MCF 10A (cell line): ENCODE measurements around the gene CSNK1A1. TPM values are rescaled to one million over a fixed set of nuclear protein-coding genes. Genes with fewer than 3 reads are reported as not detected.

Experiments
- BruUV-seq: library from RNA; stranded (reverse); fragments of 400-500 nt; replicated peaks from 2 replicates; lab custom pipeline; 2021; lab: Mats Ljungman, UMichigan
- CTCF ChIA-PET: fragments of 300-600 bp; sonication (Branson Sonifier 250); formaldehyde crosslinking; extraction: SDS; loops from one replicate; lab custom pipeline; 2021; ENCODE audit warnings: antibody characterized with exemption, inconsistent platforms; lab: Yijun Ruan, JAX
- POLR2A ChIA-PET: fragments of 300-600, 350-650 bp; sonication (Branson Sonifier 250); formaldehyde crosslinking; extraction: SDS; loops from one replicate; lab custom pipeline; 2020; ENCODE audit warnings: antibody characterized with exemption, inconsistent platforms; lab: Yijun Ruan, JAX
- DNase-seq: peaks from one replicate; pipeline ENCODE4 v3.0.0-alpha.2; 2018; ENCODE audit not compliant: unreplicated experiment
- H3K27ac Mint-ChIP-seq: one replicate; pipeline ENCODE4 v1.8.0; 2022; ENCODE audit warnings: mild to moderate bottlenecking, low read depth, mixed read lengths; ENCODE audit not compliant: unreplicated experiment
- H3K27me3 Mint-ChIP-seq: one replicate; pipeline ENCODE4 v1.8.0; 2022; ENCODE audit warnings: mixed read lengths; ENCODE audit not compliant: insufficient read depth, unreplicated experiment
- H3K36me3 Mint-ChIP-seq: one replicate; pipeline ENCODE4 v1.8.0; 2022; ENCODE audit warnings: mild to moderate bottlenecking, moderate library complexity, mixed read lengths; ENCODE audit not compliant: insufficient read depth, unreplicated experiment
- H3K4me1 Mint-ChIP-seq: one replicate; pipeline ENCODE4 v1.8.0; 2022; ENCODE audit warnings: mixed read lengths; ENCODE audit not compliant: insufficient read depth, unreplicated experiment
- H3K4me3 Mint-ChIP-seq: one replicate; pipeline ENCODE4 v1.8.0; 2022; ENCODE audit warnings: mild to moderate bottlenecking, moderate library complexity, mixed read lengths; ENCODE audit not compliant: unreplicated experiment
- H3K9me3 Mint-ChIP-seq: one replicate; pipeline ENCODE4 v1.8.0; 2022; ENCODE audit warnings: mixed read lengths; ENCODE audit not compliant: unreplicated experiment
- intact Hi-C: fragments of 100-400 bp; cut with micrococcal nuclease; formaldehyde crosslinking; loops from 2 replicates; pipeline ENCODE4 v1.14.1; 2022
- total RNA-seq: library from RNA; stranded (reverse); gene quantifications from 2 replicates; pipeline ENCODE4 v1.2.3, GENCODE V29; 2022
- TF ChIP-seq, protein P1 (sequence below): fragments of 200-600 bp; IDR thresholded peaks from one replicate; pipeline ENCODE4 v1.8.0; 2022; ENCODE audit warnings: antibody characterized with exemption, mild to moderate bottlenecking; ENCODE audit not compliant: unreplicated experiment

Gene CSNK1A1
- total RNA-seq, 1 experiment from 2014 or later, result 744 TPM

DNA sequence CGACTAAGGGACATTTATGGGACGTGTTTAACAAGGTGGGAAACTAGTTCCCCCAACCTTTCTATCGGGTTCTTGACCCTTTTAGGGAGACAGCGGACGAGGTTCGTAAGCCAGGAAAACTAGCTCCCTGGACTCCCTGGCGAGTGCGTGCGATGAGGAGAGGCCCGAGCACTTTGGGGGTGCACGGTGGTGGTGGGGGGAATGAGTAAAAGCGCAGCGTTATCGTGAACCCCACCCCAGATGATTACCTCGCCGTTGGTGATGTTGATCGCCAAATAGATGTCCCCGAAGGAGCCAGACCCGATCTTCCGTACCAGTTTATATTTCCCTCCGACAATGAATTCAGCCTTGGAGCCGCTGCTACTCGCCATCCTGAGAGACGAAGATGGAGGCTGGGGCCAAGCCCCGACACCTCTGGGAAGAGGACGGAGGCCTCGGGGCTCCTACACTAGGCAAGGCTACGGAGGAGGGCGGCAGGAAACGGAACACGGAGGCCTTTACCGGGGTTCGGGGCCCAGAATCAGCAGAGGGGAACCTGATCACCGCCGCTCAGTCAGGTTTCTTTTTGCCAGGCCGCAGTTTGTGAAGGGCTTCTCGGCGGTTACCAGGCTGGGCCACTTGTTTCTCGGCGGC, 529 bp downstream of the CSNK1A1 start:
- H3K36me3 Mint-ChIP-seq, result peaks cover 65% of the 10 kb centered on the region
- TF ChIP-seq, protein P1, sequence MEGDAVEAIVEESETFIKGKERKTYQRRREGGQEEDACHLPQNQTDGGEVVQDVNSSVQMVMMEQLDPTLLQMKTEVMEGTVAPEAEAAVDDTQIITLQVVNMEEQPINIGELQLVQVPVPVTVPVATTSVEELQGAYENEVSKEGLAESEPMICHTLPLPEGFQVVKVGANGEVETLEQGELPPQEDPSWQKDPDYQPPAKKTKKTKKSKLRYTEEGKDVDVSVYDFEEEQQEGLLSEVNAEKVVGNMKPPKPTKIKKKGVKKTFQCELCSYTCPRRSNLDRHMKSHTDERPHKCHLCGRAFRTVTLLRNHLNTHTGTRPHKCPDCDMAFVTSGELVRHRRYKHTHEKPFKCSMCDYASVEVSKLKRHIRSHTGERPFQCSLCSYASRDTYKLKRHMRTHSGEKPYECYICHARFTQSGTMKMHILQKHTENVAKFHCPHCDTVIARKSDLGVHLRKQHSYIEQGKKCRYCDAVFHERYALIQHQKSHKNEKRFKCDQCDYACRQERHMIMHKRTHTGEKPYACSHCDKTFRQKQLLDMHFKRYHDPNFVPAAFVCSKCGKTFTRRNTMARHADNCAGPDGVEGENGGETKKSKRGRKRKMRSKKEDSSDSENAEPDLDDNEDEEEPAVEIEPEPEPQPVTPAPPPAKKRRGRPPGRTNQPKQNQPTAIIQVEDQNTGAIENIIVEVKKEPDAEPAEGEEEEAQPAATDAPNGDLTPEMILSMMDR, result no peak
- intact Hi-C loops, result loop anchor here (1.0 to 2.0 kb wide), 3 partner anchors 11 to 110 kb away; no protein-coding TSS in a partner anchor
- TSS peak; percentile 31 for BruUV-seq
- ChIA-PET POLR2A (interaction anchor here (0.6 to 14.7 kb wide), 45 partner anchors 9 to 725 kb away, joined by 3 to 517 read pairs (median 16); partner anchors contain the start of genes ADRB2, ARHGEF37, GRPEL2 and HMGXB3), CTCF (interaction anchor here (0.5 to 9.9 kb wide), 32 partner anchors 10 to 385 kb away, joined by 3 to 202 read pairs (median 5); no protein-coding TSS in a partner anchor)
- peak overlapping the region; percentile 89 for H3K4me3 Mint-ChIP-seq
- H3K27me3 Mint-ChIP-seq, result no peaks in the 10 kb centered on the region
- peaks cover 14% of the 10 kb centered on the region for H3K4me1 Mint-ChIP-seq
- no peak for DNase-seq
- no peaks in the 10 kb centered on the region for H3K9me3 Mint-ChIP-seq
- H3K27ac Mint-ChIP-seq, result peak overlapping the region; percentile 99

DNA sequence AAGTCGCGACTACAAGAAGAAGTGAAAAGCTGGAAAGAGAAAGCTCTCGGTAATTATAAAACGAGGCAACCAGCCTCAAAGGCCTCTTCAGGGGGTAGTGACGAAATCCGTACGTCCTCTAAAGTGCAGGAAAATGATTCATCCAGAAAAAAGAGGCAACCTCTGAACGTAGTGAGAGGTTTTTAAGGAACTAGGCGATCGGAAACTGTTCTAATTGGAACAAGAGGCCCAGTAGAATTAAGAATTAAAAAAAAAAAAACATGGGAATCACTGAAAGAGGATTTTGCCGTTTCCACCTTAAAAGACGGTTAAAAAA, 1.0 kb downstream of the CSNK1A1 start:
- peak overlapping the region; percentile 89 for H3K4me3 Mint-ChIP-seq
- intact Hi-C loops, result loop anchor here (2.0 kb wide), 1 partner anchor 63 kb away; no protein-coding TSS in a partner anchor
- H3K27me3 Mint-ChIP-seq, result no peaks in the 10 kb centered on the region
- no peaks in the 10 kb centered on the region for H3K9me3 Mint-ChIP-seq
- TF ChIP-seq, protein P1, result no peak
- DNase-seq, result peak; percentile 76
- peak overlapping the region; percentile 99 for H3K27ac Mint-ChIP-seq
- H3K36me3 Mint-ChIP-seq, result peaks cover 69% of the 10 kb centered on the region
- ChIA-PET POLR2A (interaction anchor here (0.6 to 14.7 kb wide), 31 partner anchors 9 to 724 kb away, joined by 3 to 517 read pairs (median 23); partner anchors contain the start of genes ADRB2, ARHGEF37, GRPEL2 and PCYOX1L), CTCF (interaction anchor here (0.5 to 9.9 kb wide), 26 partner anchors 10 to 425 kb away, joined by 3 to 202 read pairs (median 4); partner anchors contain the start of gene PPARGC1B)
- peaks cover 14% of the 10 kb centered on the region for H3K4me1 Mint-ChIP-seq
- no TSS peak for BruUV-seq

- Mint-ChIP-seq H3K36me3 (peaks cover 75% of the 10 kb centered on the region), H3K4me1 (peaks cover 14% of the 10 kb centered on the region), H3K4me3 (peak overlapping the region; percentile 89), H3K27ac (peak overlapping the region; percentile 99), H3K27me3 (no peaks in the 10 kb centered on the region), H3K9me3 (no peaks in the 10 kb centered on the region)
- DNase-seq, result peak; percentile 65
- ChIA-PET CTCF (interaction anchor here (0.5 to 9.9 kb wide), 27 partner anchors 9 to 424 kb away, joined by 3 to 202 read pairs (median 4); partner anchors contain the start of gene PPARGC1B), POLR2A (interaction anchor here (0.6 to 14.7 kb wide), 36 partner anchors 9 to 724 kb away, joined by 3 to 517 read pairs (median 19); partner anchors contain the start of genes ADRB2, ARHGEF37 and GRPEL2)
- no TSS peak for BruUV-seq
- intact Hi-C loops, result loop anchor here (2.0 kb wide), 1 partner anchor 63 kb away; no protein-coding TSS in a partner anchor
- TF ChIP-seq, protein P1, result no peak
These were observed 1.6 kb downstream of the CSNK1A1 start for GRCh38 chr5:149549461-149550267.
